Uterine smooth muscle cell (primary cell): ENCODE results near the gene NFKBIL1. TPM values are rescaled to one million over a fixed set of nuclear protein-coding genes. Genes with fewer than 3 reads are reported as not detected.

Experiments
- total RNA-seq: library from RNA; depleted of rRNA; stranded (reverse); fragments of >200 nt; gene quantifications from 2 replicates; pipeline ENCODE4 v1.2.3, GENCODE V29; 2014

NFKBIL1 gene
- 26.0 and 36.1 TPM in 2 replicates for total RNA-seq

GRCh38 chr6:31546958-31547726 is at the start of gene NFKBIL1:
TSS of gene NFKBIL1 (plus strand) at chr6:31547608. CDS start at chr6:31547695, 87 bp downstream.

DNA sequence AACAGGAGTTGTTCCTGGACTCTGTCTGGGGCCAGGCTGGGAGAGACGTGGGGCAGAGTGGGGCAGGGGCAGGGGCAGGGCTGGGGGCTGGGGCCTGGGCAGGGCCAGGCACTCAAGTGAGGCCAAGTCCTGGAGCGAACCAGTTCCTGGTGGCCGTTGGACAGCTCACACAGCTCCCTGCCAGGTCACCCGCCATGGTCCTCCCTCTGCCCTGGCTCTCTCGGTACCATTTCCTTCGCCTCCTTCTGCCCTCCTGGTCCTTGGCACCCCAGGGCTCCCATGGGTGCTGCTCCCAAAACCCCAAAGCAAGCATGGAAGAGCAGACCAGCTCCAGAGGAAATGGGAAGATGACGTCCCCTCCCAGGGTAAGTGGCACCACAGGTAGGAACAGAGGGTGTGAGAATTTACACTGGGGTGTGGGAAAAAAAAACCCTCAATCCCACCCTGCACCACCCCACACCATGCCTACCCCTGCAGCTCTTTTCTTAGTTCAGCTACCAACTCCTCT is 18.5 kb upstream of the NFKBIL1 start, which contains the start of gene MCCD1:
Gene MCCD1, plus strand, starts transcription at position 142 of the 508 bp plus-strand sequence. Its CDS starts 53 bp downstream, at position 195.

GRCh38 chr6:31541658-31542521 is 5.5 kb upstream of the NFKBIL1 start, which contains the start of gene DDX39B:
TSS of gene DDX39B (minus strand) at chr6:31542003. CDS start at chr6:31540532, 1,471 bp downstream.

DNA sequence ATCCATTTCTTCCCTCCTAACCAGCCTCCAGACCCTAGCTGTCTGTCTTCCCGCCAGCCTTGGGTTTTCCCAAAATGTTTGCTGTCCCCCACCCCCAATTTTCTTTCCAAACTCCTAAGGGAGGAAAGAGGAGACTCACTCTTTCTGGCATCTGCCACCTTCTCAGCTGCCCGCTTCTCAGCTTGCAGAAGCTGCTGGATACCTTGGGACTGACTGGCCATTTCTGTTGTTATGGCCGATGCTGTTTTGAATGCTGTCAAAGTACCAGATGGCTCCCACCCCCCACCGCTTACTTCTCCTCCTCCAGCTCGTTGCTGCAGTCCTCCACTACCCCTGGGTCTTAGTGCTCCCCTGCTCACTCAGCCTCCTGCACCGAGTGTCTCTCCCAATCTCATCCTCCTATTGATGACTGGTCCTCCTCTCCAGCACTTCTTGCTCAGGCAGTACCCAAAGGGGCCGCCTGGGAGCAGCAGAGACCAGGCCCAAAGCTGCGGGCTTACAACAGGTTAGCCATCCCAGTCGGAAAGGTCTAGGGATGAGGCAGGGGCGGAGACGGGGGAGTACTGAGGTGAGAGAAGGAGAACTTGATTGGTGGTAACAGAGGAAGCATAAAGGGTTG is 960 bp upstream of the NFKBIL1 start, which contains the start of gene ATP6V1G2:
Gene ATP6V1G2, minus strand, starts transcription at position 270 of the 619 bp plus-strand sequence. Its CDS starts 49 bp downstream, at position 221.

GRCh38 chr6:31572041-31572911 is 24.9 kb downstream of the NFKBIL1 start, which contains the start of gene LTA:
TSS of gene LTA (plus strand) at chr6:31572289. CDS start at chr6:31572743, 454 bp downstream.

DNA sequence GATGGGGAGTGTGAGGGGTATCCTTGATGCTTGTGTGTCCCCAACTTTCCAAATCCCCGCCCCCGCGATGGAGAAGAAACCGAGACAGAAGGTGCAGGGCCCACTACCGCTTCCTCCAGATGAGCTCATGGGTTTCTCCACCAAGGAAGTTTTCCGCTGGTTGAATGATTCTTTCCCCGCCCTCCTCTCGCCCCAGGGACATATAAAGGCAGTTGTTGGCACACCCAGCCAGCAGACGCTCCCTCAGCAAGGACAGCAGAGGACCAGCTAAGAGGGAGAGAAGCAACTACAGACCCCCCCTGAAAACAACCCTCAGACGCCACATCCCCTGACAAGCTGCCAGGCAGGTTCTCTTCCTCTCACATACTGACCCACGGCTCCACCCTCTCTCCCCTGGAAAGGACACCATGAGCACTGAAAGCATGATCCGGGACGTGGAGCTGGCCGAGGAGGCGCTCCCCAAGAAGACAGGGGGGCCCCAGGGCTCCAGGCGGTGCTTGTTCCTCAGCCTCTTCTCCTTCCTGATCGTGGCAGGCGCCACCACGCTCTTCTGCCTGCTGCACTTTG is 28.0 kb downstream of the NFKBIL1 start, which contains the start of gene TNF:
Gene TNF, plus strand, starts transcription at position 231 of the 567 bp plus-strand sequence. Its CDS starts 177 bp downstream, at position 408.

GRCh38 chr6:31582230-31582643 is 34.8 kb downstream of the NFKBIL1 start, which contains the start of gene LTB:
TSS of gene LTB (minus strand) at chr6:31582424. CDS start at chr6:31582417, 7 bp downstream.

GRCh38 chr6:31586008-31586407 is 38.6 kb downstream of the NFKBIL1 start, which contains the start of gene LST1:
TSS of gene LST1 (plus strand) at chr6:31586277. CDS start at chr6:31587300, 1,023 bp downstream.

Other genes with a start within 250 kb of the NFKBIL1 start
- 158 and 176 TPM in 2 replicates for gene HLA-B, start 190.4 kb upstream of the NFKBIL1 start, total RNA-seq
- gene MICA, start 144.0 kb upstream of the NFKBIL1 start, total RNA-seq, result 18.5 and 66.0 TPM in 2 replicates
- gene MICB, start 49.5 kb upstream of the NFKBIL1 start, total RNA-seq, result 11.6 and 21.9 TPM in 2 replicates
- gene MCCD1, start 18.6 kb upstream of the NFKBIL1 start, total RNA-seq, result not detected in 2 replicates
- 355 and 485 TPM in 2 replicates for gene DDX39B, start 5.6 kb upstream of the NFKBIL1 start, total RNA-seq
- 2.0 and 3.0 TPM in 2 replicates for gene ATP6V1G2, start 1.0 kb upstream of the NFKBIL1 start, total RNA-seq
- gene LTA, start 24.7 kb downstream of the NFKBIL1 start, total RNA-seq, result not detected in 2 replicates
- gene TNF, start 28.0 kb downstream of the NFKBIL1 start, total RNA-seq, result not detected in 2 replicates
- 0.25 TPM in 1 of 2 replicates, not detected in the other for gene LTB, start 34.8 kb downstream of the NFKBIL1 start, total RNA-seq
- gene LST1, start 38.7 kb downstream of the NFKBIL1 start, total RNA-seq, result not detected in 2 replicates
- not detected in 2 replicates for gene NCR3, start 45.4 kb downstream of the NFKBIL1 start, total RNA-seq
- gene AIF1, start 67.6 kb downstream of the NFKBIL1 start, total RNA-seq, result not detected in 2 replicates
- 42.2 and 46.1 TPM in 2 replicates for gene PRRC2A, start 73.1 kb downstream of the NFKBIL1 start, total RNA-seq
- 122 and 128 TPM in 2 replicates for gene BAG6, start 105.1 kb downstream of the NFKBIL1 start, total RNA-seq
- gene APOM, start 108.3 kb downstream of the NFKBIL1 start, total RNA-seq, result 0.89 and 1.2 TPM in 2 replicates
- 22.6 and 28.4 TPM in 2 replicates for gene C6orf47, start 113.2 kb downstream of the NFKBIL1 start, total RNA-seq
- 13.0 and 18.5 TPM in 2 replicates for gene GPANK1, start 117.4 kb downstream of the NFKBIL1 start, total RNA-seq
- gene CSNK2B, start 118.5 kb downstream of the NFKBIL1 start, total RNA-seq, result 82.2 and 114 TPM in 2 replicates
- 3.0 and 3.4 TPM in 2 replicates for gene LY6G5B, start 122.4 kb downstream of the NFKBIL1 start, total RNA-seq
- gene LY6G5C, start 133.5 kb downstream of the NFKBIL1 start, total RNA-seq, result 0.33 and 0.37 TPM in 2 replicates
- gene ABHD16A, start 155.7 kb downstream of the NFKBIL1 start, total RNA-seq, result 42.8 and 50.0 TPM in 2 replicates
- not detected in 2 replicates for gene LY6G6F, start 159.3 kb downstream of the NFKBIL1 start, total RNA-seq
- not detected in 2 replicates for gene LY6G6D, start 167.7 kb downstream of the NFKBIL1 start, total RNA-seq
- not detected in 2 replicates for gene LY6G6C, start 174.1 kb downstream of the NFKBIL1 start, total RNA-seq
- not detected in 2 replicates for gene MPIG6B, start 175.8 kb downstream of the NFKBIL1 start, total RNA-seq
- gene DDAH2, start 181.7 kb downstream of the NFKBIL1 start, total RNA-seq, result 39.3 and 81.0 TPM in 2 replicates
- gene CLIC1, start 188.9 kb downstream of the NFKBIL1 start, total RNA-seq, result 791 and 1,362 TPM in 2 replicates
- 13.0 and 21.6 TPM in 2 replicates for gene MSH5, start 192.4 kb downstream of the NFKBIL1 start, total RNA-seq
- 1.00 and 1.2 TPM in 2 replicates for gene SAPCD1, start 215.0 kb downstream of the NFKBIL1 start, total RNA-seq
- gene VWA7, start 229.7 kb downstream of the NFKBIL1 start, total RNA-seq, result 0.11 and 0.25 TPM in 2 replicates
- gene VARS1, start 248.1 kb downstream of the NFKBIL1 start, total RNA-seq, result 68.7 and 88.5 TPM in 2 replicates